HEK293 (cell line): ENCODE data around the gene EXOC3.
A peak's percentile ranks its signal among the peaks of the same experiment; 100 is the strongest.

Experiments used
- GFI1B ChIP-seq: fragments of 450-650 bp; formaldehyde crosslinking; IDR thresholded peaks from 2 replicates; pipeline ENCODE4 v1.5.1; 2016; ENCODE audit warnings: missing biosample characterization, missing genetic modification characterization
- GLI4 ChIP-seq: fragments of 450-650 bp; formaldehyde crosslinking; IDR thresholded peaks from 2 replicates; pipeline ENCODE4 v1.5.1; 2016; ENCODE audit warnings: missing biosample characterization, missing genetic modification characterization
- KLF1 ChIP-seq: fragments of 450-650 bp; formaldehyde crosslinking; IDR thresholded peaks from 2 replicates; pipeline ENCODE4 v1.5.1; 2016; ENCODE audit warnings: missing biosample characterization, missing genetic modification characterization
- KLF10 ChIP-seq: fragments of 450-650 bp; IDR thresholded peaks from 2 replicates; pipeline ENCODE4 v1.5.1; 2018; ENCODE audit warnings: missing biosample characterization, mild to moderate bottlenecking, missing genetic modification characterization
- MEIS1 ChIP-seq: sonication (generic); formaldehyde crosslinking; IDR thresholded peaks from 2 replicates; pipeline ENCODE4 v1.8.1; 2022; ENCODE audit warnings: missing genetic modification reagents, mild to moderate bottlenecking, borderline replicate concordance
- MZF1 ChIP-seq: fragments of 450-650 bp; formaldehyde crosslinking; IDR thresholded peaks from 2 replicates; pipeline ENCODE4 v1.5.1; 2017; ENCODE audit warnings: missing biosample characterization, missing genetic modification characterization, borderline replicate concordance
- SCRT2 ChIP-seq: fragments of 450-650 bp; formaldehyde crosslinking; IDR thresholded peaks from 2 replicates; pipeline ENCODE4 v1.5.1; 2016; ENCODE audit warnings: missing biosample characterization, missing genetic modification characterization
- SETDB1 ChIP-seq: IDR thresholded peaks from one replicate; pipeline ENCODE4 v1.6.1; 2017; ENCODE audit warnings: mild to moderate bottlenecking, low read length, moderate library complexity, mixed read lengths; ENCODE audit not compliant: insufficient read length
- SP2 ChIP-seq: fragments of 450-650 bp; formaldehyde crosslinking; IDR thresholded peaks from 2 replicates; pipeline ENCODE4 v1.5.1; 2016; ENCODE audit warnings: missing biosample characterization, missing genetic modification characterization
- YY2 ChIP-seq: fragments of 450-650 bp; formaldehyde crosslinking; IDR thresholded peaks from 2 replicates; pipeline ENCODE4 v1.5.1; 2016; ENCODE audit warnings: missing biosample characterization, missing genetic modification characterization
- ZBTB10 ChIP-seq: fragments of 450-650 bp; formaldehyde crosslinking; IDR thresholded peaks from 2 replicates; pipeline ENCODE4 v1.5.1; 2016; ENCODE audit warnings: missing biosample characterization, missing genetic modification characterization
- ZBTB17 ChIP-seq: fragments of 450-650 bp; formaldehyde crosslinking; IDR thresholded peaks from 2 replicates; pipeline ENCODE4 v1.5.1; 2016; ENCODE audit warnings: missing biosample characterization, missing genetic modification characterization
- ZBTB7A ChIP-seq: fragments of 450-650 bp; formaldehyde crosslinking; IDR thresholded peaks from 2 replicates; pipeline ENCODE4 v1.5.1; 2016; ENCODE audit warnings: low read depth, missing biosample characterization, missing genetic modification characterization
- ZNF10 ChIP-seq: fragments of 450-650 bp; formaldehyde crosslinking; IDR thresholded peaks from 2 replicates; pipeline ENCODE4 v1.5.1; 2017; ENCODE audit warnings: missing biosample characterization, missing genetic modification characterization
- ZNF19 ChIP-seq: fragments of 450-650 bp; formaldehyde crosslinking; IDR thresholded peaks from 2 replicates; pipeline ENCODE4; 2016; ENCODE audit warnings: missing biosample characterization, missing genetic modification characterization, low read depth
- ZNF221 ChIP-seq: fragments of 450-650 bp; formaldehyde crosslinking; IDR thresholded peaks from 2 replicates; pipeline ENCODE4 v1.5.1; 2017; ENCODE audit warnings: missing biosample characterization, missing genetic modification characterization, borderline replicate concordance
- ZNF239 ChIP-seq: fragments of 450-650 bp; formaldehyde crosslinking; IDR thresholded peaks from 2 replicates; pipeline ENCODE4 v1.5.1; 2016; ENCODE audit warnings: missing biosample characterization, missing genetic modification characterization
- ZNF324 ChIP-seq: fragments of 450-650 bp; formaldehyde crosslinking; IDR thresholded peaks from 2 replicates; pipeline ENCODE4 v1.5.1; 2016; ENCODE audit warnings: missing biosample characterization, missing genetic modification characterization
- ZNF354C ChIP-seq: fragments of 450-650 bp; formaldehyde crosslinking; IDR thresholded peaks from 2 replicates; pipeline ENCODE4 v1.5.1; 2016; ENCODE audit warnings: missing biosample characterization, missing genetic modification characterization, low read depth, borderline replicate concordance
- ZNF394 ChIP-seq: fragments of 450-650 bp; formaldehyde crosslinking; IDR thresholded peaks from 2 replicates; pipeline ENCODE4 v1.5.1; 2016; ENCODE audit warnings: missing biosample characterization, missing genetic modification characterization, mild to moderate bottlenecking, moderate library complexity, borderline replicate concordance
- ZNF404 ChIP-seq: fragments of 450-650 bp; formaldehyde crosslinking; IDR thresholded peaks from 2 replicates; pipeline ENCODE4 v1.5.1; 2017; ENCODE audit warnings: missing biosample characterization, missing genetic modification characterization
- ZNF416 ChIP-seq: fragments of 450-650 bp; formaldehyde crosslinking; IDR thresholded peaks from 2 replicates; pipeline ENCODE4 v1.5.1; 2016; ENCODE audit warnings: missing biosample characterization, missing genetic modification characterization
- ZNF423 ChIP-seq: fragments of 450-650 bp; formaldehyde crosslinking; IDR thresholded peaks from 2 replicates; pipeline ENCODE4 v1.5.1; 2016; ENCODE audit warnings: missing biosample characterization, missing genetic modification characterization
- ZNF48 ChIP-seq: fragments of 450-650 bp; formaldehyde crosslinking; IDR thresholded peaks from 2 replicates; pipeline ENCODE4 v1.5.1; 2016; ENCODE audit warnings: missing biosample characterization, missing genetic modification characterization
- ZNF549 ChIP-seq: fragments of 450-650 bp; IDR thresholded peaks from 2 replicates; pipeline ENCODE4 v1.5.1; 2018; ENCODE audit warnings: missing biosample characterization, missing genetic modification characterization, mild to moderate bottlenecking, inconsistent platforms, moderate library complexity
- ZNF560 ChIP-seq: fragments of 450-650 bp; formaldehyde crosslinking; IDR thresholded peaks from 2 replicates; pipeline ENCODE4 v1.5.1; 2017; ENCODE audit warnings: missing biosample characterization, missing genetic modification characterization, borderline replicate concordance
- ZNF664 ChIP-seq: fragments of 450-650 bp; formaldehyde crosslinking; IDR thresholded peaks from 2 replicates; pipeline ENCODE4 v1.5.1; 2016; ENCODE audit warnings: missing biosample characterization, missing genetic modification characterization
- ZNF677 ChIP-seq: fragments of 450-650 bp; IDR thresholded peaks from 2 replicates; pipeline ENCODE4 v1.5.0; 2018; ENCODE audit warnings: missing biosample characterization, mild to moderate bottlenecking, missing genetic modification characterization, moderate library complexity
- ZNF704 ChIP-seq: fragments of 450-650 bp; formaldehyde crosslinking; IDR thresholded peaks from 2 replicates; pipeline ENCODE4 v1.5.1; 2016; ENCODE audit warnings: missing biosample characterization, missing genetic modification characterization
- ZSCAN16 ChIP-seq: fragments of 450-650 bp; formaldehyde crosslinking; IDR thresholded peaks from 2 replicates; pipeline ENCODE4 v1.5.1; 2016; ENCODE audit warnings: missing biosample characterization, missing genetic modification characterization
- TF ChIP-seq, protein P1 (sequence below): fragments of 450-650 bp; formaldehyde crosslinking; IDR thresholded peaks from 2 replicates; pipeline ENCODE4 v1.5.1; 2016; ENCODE audit warnings: missing biosample characterization, missing genetic modification characterization
- TF ChIP-seq, protein P2 (sequence below): fragments of 450-650 bp; formaldehyde crosslinking; IDR thresholded peaks from 2 replicates; pipeline ENCODE4 v1.5.1; 2016; ENCODE audit warnings: missing biosample characterization, missing genetic modification characterization
- TF ChIP-seq, protein P3 (sequence below): fragments of 450-650 bp; formaldehyde crosslinking; IDR thresholded peaks from 2 replicates; pipeline ENCODE4 v1.5.1; 2016; ENCODE audit warnings: missing biosample characterization, missing genetic modification characterization

The EXOC3 gene

DNA sequence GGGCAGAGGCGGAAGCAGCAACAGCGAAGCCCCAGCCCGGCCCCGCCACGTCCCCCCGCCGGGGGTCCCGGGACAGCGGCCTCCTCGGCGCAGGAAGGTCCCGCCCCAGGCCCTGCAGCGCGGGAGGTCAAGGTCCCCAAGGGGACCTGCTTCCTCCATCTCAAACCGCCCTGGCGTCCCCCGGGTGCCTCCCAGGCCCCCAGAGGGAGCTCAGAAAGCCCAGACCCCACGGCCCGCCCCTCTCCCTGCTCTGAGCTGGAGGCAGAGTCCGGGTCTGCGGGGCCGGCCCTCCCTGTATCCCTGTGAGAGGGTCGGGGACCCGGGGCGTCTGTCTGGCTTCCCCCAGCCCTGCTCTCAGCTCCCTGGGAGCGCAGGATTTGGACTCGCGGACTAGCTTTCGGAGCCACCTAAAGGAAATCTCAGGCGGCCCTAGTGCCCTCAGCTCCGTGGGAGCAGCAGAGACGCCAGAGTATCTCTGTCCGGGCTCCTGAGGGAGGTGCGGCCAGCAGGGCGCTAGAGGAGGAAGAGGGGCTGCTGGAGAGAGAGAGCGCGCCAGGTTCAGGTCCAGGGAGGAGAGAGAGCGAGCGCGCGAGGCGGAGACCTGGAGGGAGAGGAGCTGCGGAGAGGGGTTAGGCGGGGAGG lies 30.7 kb downstream of the EXOC3 start (continued):
- TF ChIP-seq, protein P1, sequence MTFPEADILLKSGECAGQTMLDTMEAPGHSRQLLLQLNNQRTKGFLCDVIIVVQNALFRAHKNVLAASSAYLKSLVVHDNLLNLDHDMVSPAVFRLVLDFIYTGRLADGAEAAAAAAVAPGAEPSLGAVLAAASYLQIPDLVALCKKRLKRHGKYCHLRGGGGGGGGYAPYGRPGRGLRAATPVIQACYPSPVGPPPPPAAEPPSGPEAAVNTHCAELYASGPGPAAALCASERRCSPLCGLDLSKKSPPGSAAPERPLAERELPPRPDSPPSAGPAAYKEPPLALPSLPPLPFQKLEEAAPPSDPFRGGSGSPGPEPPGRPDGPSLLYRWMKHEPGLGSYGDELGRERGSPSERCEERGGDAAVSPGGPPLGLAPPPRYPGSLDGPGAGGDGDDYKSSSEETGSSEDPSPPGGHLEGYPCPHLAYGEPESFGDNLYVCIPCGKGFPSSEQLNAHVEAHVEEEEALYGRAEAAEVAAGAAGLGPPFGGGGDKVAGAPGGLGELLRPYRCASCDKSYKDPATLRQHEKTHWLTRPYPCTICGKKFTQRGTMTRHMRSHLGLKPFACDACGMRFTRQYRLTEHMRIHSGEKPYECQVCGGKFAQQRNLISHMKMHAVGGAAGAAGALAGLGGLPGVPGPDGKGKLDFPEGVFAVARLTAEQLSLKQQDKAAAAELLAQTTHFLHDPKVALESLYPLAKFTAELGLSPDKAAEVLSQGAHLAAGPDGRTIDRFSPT, result no peak
- TF ChIP-seq ZNF239, result no peak
- TF ChIP-seq ZSCAN16 (tag by site-specific recombination), result no peak
- TF ChIP-seq ZBTB17 (tag by site-specific recombination), result no peak
- no peak for TF ChIP-seq ZNF704
- TF ChIP-seq, protein P2, sequence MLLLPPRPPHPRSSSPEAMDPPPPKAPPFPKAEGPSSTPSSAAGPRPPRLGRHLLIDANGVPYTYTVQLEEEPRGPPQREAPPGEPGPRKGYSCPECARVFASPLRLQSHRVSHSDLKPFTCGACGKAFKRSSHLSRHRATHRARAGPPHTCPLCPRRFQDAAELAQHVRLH (tag by site-specific recombination), result no peak
- TF ChIP-seq ZNF48, result no peak
- TF ChIP-seq ZNF664 (tag by site-specific recombination), result no peak
- no peak for TF ChIP-seq KLF10
- no peak for TF ChIP-seq ZNF19 (tag by site-specific recombination)
- TF ChIP-seq KLF1 (tag by site-specific recombination), result no peak
- TF ChIP-seq ZBTB7A (tag by site-specific recombination), result no peak
- TF ChIP-seq GFI1B (tag by site-specific recombination), result no peak
- TF ChIP-seq ZNF423 (tag by site-specific recombination), result 0 out of 2 replicates have a peak, but pooled peaks have one; percentile 29
- no peak for TF ChIP-seq ZNF416 (tag by site-specific recombination)
- no peak for TF ChIP-seq ZNF324 (tag by site-specific recombination)
- TF ChIP-seq MZF1 (tag by site-specific recombination), result no peak
- TF ChIP-seq MEIS1, result no peak
- TF ChIP-seq ZNF560 (tag by site-specific recombination), result no peak
- TF ChIP-seq SETDB1, result no peak
- peak; percentile 42; the same call in 1 of the 2 replicates for TF ChIP-seq SP2 (tag by site-specific recombination)
- no peak for TF ChIP-seq ZNF549 (tag by site-specific recombination)
- TF ChIP-seq ZNF404 (tag by site-specific recombination), result no peak
- TF ChIP-seq, protein P3, sequence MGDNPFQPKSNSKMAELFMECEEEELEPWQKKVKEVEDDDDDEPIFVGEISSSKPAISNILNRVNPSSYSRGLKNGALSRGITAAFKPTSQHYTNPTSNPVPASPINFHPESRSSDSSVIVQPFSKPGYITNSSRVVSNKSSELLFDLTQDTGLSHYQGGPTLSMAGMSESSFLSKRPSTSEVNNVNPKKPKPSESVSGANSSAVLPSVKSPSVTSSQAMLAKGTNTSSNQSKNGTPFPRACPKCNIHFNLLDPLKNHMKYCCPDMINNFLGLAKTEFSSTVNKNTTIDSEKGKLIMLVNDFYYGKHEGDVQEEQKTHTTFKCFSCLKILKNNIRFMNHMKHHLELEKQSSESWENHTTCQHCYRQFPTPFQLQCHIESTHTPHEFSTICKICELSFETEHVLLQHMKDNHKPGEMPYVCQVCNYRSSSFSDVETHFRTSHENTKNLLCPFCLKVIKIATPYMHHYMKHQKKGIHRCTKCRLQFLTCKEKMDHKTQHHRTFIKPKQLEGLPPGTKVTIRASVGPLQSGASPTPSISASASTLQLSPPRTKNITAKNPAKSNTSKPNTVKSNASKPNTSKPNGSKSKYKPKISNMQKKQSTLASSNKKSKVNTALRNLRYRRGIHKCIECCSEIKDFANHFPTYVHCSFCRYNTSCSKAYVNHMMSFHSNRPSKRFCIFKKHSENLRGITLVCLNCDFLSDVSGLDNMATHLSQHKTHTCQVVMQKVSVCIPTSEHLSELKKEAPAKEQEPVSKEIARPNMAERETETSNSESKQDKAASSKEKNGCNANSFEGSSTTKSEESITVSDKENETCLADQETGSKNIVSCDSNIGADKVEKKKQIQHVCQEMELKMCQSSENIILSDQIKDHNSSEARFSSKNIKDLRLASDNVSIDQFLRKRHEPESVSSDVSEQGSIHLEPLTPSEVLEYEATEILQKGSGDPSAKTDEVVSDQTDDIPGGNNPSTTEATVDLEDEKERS (tag by site-specific recombination), result no peak
- no peak for TF ChIP-seq SCRT2
- TF ChIP-seq YY2 (tag by site-specific recombination), result no peak
- TF ChIP-seq ZNF354C (tag by site-specific recombination), result no peak
- no peak for TF ChIP-seq GLI4 (tag by site-specific recombination)
- no peak for TF ChIP-seq ZNF10 (tag by site-specific recombination)
- no peak for TF ChIP-seq ZNF677 (tag by site-specific recombination)
- TF ChIP-seq ZBTB10, result no peak; the same call in 1 of the 2 replicates
- TF ChIP-seq ZNF221 (tag by site-specific recombination), result no peak
- peak; percentile 57; the same call in 1 of the 2 replicates for TF ChIP-seq ZNF394
